ENCODE measurements around the gene HTR3C. TPM values are rescaled to one million over a fixed set of nuclear protein-coding genes. Genes with fewer than 3 reads are reported as not detected.
A peak's percentile ranks its signal among the peaks of the same experiment; 100 is the strongest.
"Not testable (repeated sequence)": the region's sequence is repeated elsewhere in the genome, so short reads cannot be mapped to it uniquely, and the experiment has no call there.

The HTR3C gene
- total RNA-seq, 1 experiment from 2014 or later: not detected

DNA sequence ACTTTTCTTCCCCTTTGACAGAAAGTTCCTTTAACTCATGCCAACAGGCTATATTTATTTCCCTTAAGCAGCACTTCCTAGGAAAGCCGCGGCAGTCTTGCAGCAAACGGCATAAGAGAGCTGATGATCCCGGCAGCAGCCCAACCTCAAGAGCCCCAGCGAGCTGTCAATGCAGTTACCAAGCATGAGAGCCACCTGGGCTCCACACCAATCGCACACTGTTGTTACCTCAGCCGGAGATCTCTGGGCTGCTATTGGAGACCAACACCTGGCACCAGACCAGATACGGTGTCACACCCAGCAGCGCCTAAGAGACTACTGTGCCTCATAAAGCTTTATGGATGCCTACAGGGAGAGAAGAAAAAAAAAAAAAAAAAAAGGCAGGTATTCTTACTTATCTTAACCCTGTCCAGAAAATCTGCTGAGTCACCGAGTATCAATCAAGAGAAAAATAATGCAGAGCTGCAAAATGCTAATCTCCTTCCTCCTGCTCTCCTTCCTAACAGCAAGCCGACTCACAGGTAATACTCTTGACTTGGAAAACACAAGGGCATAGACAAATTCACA is 46.8 kb upstream of the HTR3C start:
- H3K36me3 Mint-ChIP-seq (ENCODE audit: insufficient read depth in 1 of 3, low read depth in 3 of 3): peaks cover 7 to 26% (median 9%) of the 10 kb centered on the region in 3 experiments
- Histone ChIP-seq H3K4me1 (ENCODE audit: insufficient read depth, low read length) (no peaks in the 10 kb centered on the region), H3K9me3 (ENCODE audit: control insufficient read depth, low read depth, low read length) (no peaks in the 10 kb centered on the region), H3K14ac (ENCODE audit: insufficient read depth, low read length) (no peak overlapping the region), H2BK15ac (ENCODE audit: low read depth, low read length) (no peak overlapping the region), H4K8ac (replicated peaks; ENCODE audit: insufficient read length, low read depth, low read length) (no peak overlapping the region), H3K79me2 (ENCODE audit: insufficient read depth, low read length) (no peaks in the 10 kb centered on the region), H3T11ph (ENCODE audit: low read length) (no peak overlapping the region), H3K4me2 (ENCODE audit: insufficient read depth, insufficient read length, low read length) (no peak overlapping the region), H2AK5ac (ENCODE audit: insufficient read length, low read length) (no peak overlapping the region), H3K56ac (ENCODE audit: insufficient read length, low read depth, low read length) (no peak overlapping the region), H2BK120ac (ENCODE audit: low read depth, low read length, poor library complexity, severe bottlenecking) (no peak overlapping the region), H4K91ac (ENCODE audit: insufficient read length, low read depth, low read length) (no peak overlapping the region), H3K9ac (ENCODE audit: extremely low read depth, insufficient read length, low read length) (no peak overlapping the region), H3K4ac (ENCODE audit: low read depth, low read length) (no peak overlapping the region), H3K18ac (ENCODE audit: insufficient read length, low read depth, low read length) (no peak overlapping the region), H3K27ac (ENCODE audit: insufficient read length, low read depth, low read length) (no peak overlapping the region), H3K23me2 (ENCODE audit: insufficient read length, low read depth, low read length, poor library complexity, severe bottlenecking) (peaks cover 3% of the 10 kb centered on the region), H2BK12ac (ENCODE audit: insufficient read length, low read depth, low read length) (no peak overlapping the region), H2BK5ac (ENCODE audit: insufficient read length, low read length) (no peak overlapping the region), H3K27me3 (ENCODE audit: insufficient read depth, low read length) (no peaks in the 10 kb centered on the region), H3K79me1 (ENCODE audit: insufficient read depth, low read depth, low read length, poor library complexity, severe bottlenecking) (no peaks in the 10 kb centered on the region), H4K20me1 (ENCODE audit: control insufficient read depth, insufficient read depth, insufficient read length) (no peaks in the 10 kb centered on the region), H4K5ac (ENCODE audit: insufficient read length, low read depth, low read length) (no peak overlapping the region), H3K23ac (ENCODE audit: insufficient read length, low read depth, low read length) (no peak overlapping the region), H2BK20ac (ENCODE audit: low read depth, low read length, poor library complexity, severe bottlenecking) (no peak overlapping the region), H2AFZ (ENCODE audit: low read length) (no peak overlapping the region)
- H3K27me3 Mint-ChIP-seq (ENCODE audit: low read depth): no peaks in the 10 kb centered on the region
- peaks cover 10% of the 10 kb centered on the region in 2 experiments for H3K4me1 Mint-ChIP-seq
- H3K27ac Mint-ChIP-seq: peak overlapping the region in 2 of 3 experiments; percentile 59 to 90; a peak in 5 of 7 replicates
- H3K4me3 Mint-ChIP-seq: no peak overlapping the region; a peak in 1 of 5 replicates
- no peak for TF ChIP-seq CTCF (conservative IDR thresholded peaks at IDR 0.05)
- DNase-seq: peak; percentile 50
- no CpG with 5 or more reads among the region's 11 CpGs for WGBS (ENCODE audit: extremely low coverage, insufficient read length, low lambda C conversion rate)
- no peaks in the 10 kb centered on the region for H3K9me3 Mint-ChIP-seq

DNA sequence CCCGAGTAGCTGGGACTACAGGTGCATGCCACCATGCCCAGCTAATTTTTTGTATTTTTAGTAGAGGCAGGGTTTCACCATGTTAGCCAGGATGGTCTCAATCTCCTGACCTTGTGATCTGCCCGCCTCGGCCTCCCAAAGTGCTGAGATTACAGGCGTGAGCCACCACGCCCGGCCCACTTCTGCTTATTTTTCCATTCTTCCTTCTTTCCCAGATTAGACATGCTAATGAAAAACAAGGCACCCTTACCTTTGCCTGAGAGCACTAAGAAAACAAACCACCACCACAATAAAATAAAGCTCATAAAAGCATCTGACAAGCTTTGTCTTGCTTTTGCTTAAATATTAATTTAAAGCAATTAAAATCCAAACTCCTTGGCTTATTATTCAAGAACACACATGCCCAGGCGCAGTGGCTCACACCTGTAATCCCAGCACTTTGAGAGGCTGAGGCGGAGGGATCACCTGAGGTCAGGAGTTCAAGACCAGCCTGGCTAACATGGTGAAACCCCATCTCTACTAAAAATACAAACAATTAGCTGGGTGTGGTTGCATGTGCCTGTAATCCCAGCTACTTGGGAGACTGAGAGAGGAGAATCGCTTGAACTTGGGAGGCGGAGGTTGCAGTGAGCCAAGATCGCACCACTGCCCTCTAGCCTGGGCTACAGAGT is 45.6 kb upstream of the HTR3C start:
- not testable (repeated sequence) for H3K4me2 ChIP-seq (ENCODE audit: insufficient read depth, insufficient read length, low read length); H3K4me1 ChIP-seq (ENCODE audit: insufficient read depth, low read length); H2AFZ ChIP-seq (ENCODE audit: low read length); H3K18ac ChIP-seq (ENCODE audit: insufficient read length, low read depth, low read length); H4K20me1 ChIP-seq (ENCODE audit: control insufficient read depth, insufficient read depth, insufficient read length); H3K56ac ChIP-seq (ENCODE audit: insufficient read length, low read depth, low read length); H4K91ac ChIP-seq (ENCODE audit: insufficient read length, low read depth, low read length); H3K27ac Mint-ChIP-seq; H3K23me2 ChIP-seq (ENCODE audit: insufficient read length, low read depth, low read length, poor library complexity, severe bottlenecking); H4K5ac ChIP-seq (ENCODE audit: insufficient read length, low read depth, low read length); H3K27ac ChIP-seq (ENCODE audit: insufficient read length, low read depth, low read length); H2BK20ac ChIP-seq (ENCODE audit: low read depth, low read length, poor library complexity, severe bottlenecking); H3K79me2 ChIP-seq (ENCODE audit: insufficient read depth, low read length); H3K27me3 Mint-ChIP-seq (ENCODE audit: low read depth); H3K4me3 Mint-ChIP-seq; H3K79me1 ChIP-seq (ENCODE audit: insufficient read depth, low read depth, low read length, poor library complexity, severe bottlenecking); H3T11ph ChIP-seq (ENCODE audit: low read length); H3K9me3 Mint-ChIP-seq; H3K14ac ChIP-seq (ENCODE audit: insufficient read depth, low read length); H2BK5ac ChIP-seq (ENCODE audit: insufficient read length, low read length); H2BK120ac ChIP-seq (ENCODE audit: low read depth, low read length, poor library complexity, severe bottlenecking); H3K9me3 ChIP-seq (ENCODE audit: control insufficient read depth, low read depth, low read length); H3K23ac ChIP-seq (ENCODE audit: insufficient read length, low read depth, low read length); H3K4ac ChIP-seq (ENCODE audit: low read depth, low read length); H2BK12ac ChIP-seq (ENCODE audit: insufficient read length, low read depth, low read length); H4K8ac ChIP-seq (replicated peaks; ENCODE audit: insufficient read length, low read depth, low read length); H3K27me3 ChIP-seq (ENCODE audit: insufficient read depth, low read length); H2BK15ac ChIP-seq (ENCODE audit: low read depth, low read length); DNase-seq; H2AK5ac ChIP-seq (ENCODE audit: insufficient read length, low read length); H3K9ac ChIP-seq (ENCODE audit: extremely low read depth, insufficient read length, low read length)
- WGBS (ENCODE audit: extremely low coverage, insufficient read length, low lambda C conversion rate): no CpG with 5 or more reads among the region's 11 CpGs
- H3K4me1 Mint-ChIP-seq: peaks cover 10% of the 10 kb centered on the region in 2 experiments
- peaks cover 16 to 35% (median 16%) of the 10 kb centered on the region in 3 experiments for H3K36me3 Mint-ChIP-seq (ENCODE audit: insufficient read depth in 1 of 3, low read depth in 3 of 3)
